Measurements from ENCODE around the gene SHROOM3. TPM values are rescaled to one million over a fixed set of nuclear protein-coding genes. Genes with fewer than 3 reads are reported as not detected.

The SHROOM3 gene
- total RNA-seq, 2 donors from 2014 or later: not detected

DNA sequence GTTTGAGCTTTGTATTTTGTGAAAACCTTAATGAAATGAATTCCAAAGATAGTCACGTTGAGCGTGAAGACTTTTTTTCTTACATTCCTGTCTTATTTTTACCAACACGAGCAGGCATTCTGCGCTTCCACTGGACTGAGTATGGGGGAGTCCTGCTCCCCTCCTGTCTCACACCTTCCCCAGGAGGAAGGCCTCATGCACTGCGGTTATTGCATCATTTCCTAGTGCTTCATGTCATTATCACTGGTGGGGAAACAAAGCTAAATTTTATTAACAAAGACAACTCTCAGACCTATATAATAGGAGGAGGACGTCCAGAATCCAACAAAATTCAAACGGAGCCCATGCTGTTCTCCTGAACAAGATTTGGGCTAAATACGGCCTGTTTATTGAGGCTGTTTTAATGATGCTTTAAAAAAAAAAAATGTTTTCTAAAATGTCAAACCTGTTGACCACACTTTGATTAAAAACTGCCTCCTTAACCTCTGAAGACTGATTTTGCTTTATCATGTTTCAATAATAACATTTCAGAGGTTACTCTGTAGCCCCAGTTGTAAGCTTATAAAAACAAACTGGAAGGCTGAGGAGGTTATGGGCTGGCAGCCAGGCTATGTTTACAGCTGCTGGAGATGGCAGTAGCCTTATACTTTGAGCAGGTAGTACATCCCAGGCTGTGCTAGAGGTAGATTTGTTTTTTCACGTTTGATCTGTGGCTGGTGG is 344.9 kb downstream of the SHROOM3 start:
- no peak overlapping the region for H3K27ac Mint-ChIP-seq
- no peaks in the 10 kb centered on the region for H3K9me3 Mint-ChIP-seq
- H3K27me3 Mint-ChIP-seq: peaks cover 6% of the 10 kb centered on the region
- no peaks in the 10 kb centered on the region for H3K4me1 Mint-ChIP-seq
- no peak overlapping the region for H3K4me3 Mint-ChIP-seq
- ATAC-seq (replicated peaks): no peak
- H3K36me3 Mint-ChIP-seq (ENCODE audit: low read depth): no peaks in the 10 kb centered on the region

DNA sequence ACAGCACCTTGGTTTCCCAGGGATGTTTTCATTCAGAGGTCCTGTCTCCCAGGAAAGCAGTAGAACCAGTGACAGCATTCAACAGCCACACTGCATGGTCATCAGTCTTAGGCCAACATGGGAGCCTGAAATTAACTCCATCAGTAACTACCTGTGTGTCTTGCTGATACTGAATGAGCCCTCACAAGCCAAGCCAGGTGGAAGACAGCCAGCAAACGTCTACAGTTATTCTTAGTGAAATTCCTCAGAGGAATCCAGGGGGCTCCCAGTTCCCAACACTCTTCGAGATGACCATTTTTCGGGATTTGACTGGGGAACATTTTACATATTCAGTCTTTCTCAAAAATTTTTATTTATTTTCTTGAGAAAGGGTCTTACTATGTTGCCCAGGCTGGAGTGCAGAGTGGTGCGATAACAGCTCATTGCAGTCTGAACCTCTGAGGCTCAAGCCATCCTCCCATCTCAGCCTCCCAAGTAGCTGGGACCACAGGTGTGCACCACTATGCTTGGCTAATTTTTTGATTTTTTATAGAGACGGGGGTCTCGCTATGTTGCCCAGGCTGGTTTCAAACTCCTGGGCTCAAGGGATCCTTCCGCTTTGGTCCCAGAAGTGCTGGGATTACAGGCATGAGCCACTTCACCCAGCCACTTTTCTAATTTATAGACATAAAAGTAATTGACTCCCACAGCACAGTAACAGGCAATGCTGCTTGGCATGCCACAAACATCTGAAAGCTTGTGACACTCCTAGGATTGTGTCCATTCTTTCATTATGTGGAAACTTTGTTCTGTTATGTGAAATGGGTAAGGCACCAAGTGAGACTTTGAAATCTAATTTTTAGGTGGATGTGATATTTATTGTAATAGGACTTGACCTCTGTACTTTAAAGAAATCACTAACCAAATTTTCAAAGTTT is 346.0 kb downstream of the SHROOM3 start:
- ATAC-seq (replicated peaks): no peak
- Mint-ChIP-seq H3K27ac (no peak overlapping the region), H3K36me3 (ENCODE audit: low read depth) (no peaks in the 10 kb centered on the region), H3K4me3 (no peak overlapping the region), H3K27me3 (peaks cover 8% of the 10 kb centered on the region), H3K4me1 (no peaks in the 10 kb centered on the region), H3K9me3 (no peaks in the 10 kb centered on the region)

DNA sequence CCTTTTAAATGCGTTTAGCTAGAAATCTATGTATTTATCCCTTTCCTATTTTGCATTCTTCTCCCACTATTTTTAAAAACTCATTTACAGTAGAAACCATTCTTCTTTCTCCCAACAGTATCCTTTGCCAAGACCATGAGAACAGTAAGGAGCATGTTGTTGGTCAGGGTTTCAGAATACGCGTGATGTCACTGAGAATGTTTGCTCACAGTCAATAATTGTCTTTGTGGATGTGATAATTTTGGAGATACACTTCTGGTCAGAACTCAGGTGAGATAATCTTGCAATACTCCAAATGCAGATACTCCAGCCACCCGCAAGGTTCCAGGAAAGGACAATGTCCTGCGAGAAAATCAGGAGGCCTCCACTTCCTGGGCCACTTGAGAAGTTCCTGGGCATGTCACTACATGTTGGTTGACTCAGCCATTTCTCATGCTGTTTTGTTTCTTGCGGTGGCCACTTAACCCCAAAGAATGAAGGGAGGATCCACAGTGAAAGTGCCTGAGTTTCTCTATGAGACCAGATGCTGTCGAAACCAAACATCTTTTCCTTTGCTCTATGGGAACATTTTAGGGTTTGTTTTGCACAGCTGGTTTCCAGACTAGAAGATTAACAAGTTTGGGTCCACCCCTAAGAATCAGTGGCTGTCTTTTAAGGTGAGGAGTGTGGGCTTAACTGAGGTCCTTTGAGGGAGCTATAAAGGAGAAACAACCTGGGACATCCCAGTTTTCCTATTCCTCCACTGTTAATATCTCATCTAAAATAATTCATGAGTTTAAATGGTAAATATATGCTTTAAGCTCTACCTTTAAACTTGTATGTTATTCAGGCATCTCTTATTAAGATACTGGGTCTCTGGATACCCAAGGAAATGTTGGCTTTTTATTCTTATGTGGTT is 346.9 kb downstream of the SHROOM3 start:
- ATAC-seq (replicated peaks): no peak
- H3K9me3 Mint-ChIP-seq: no peaks in the 10 kb centered on the region
- no peak overlapping the region for H3K27ac Mint-ChIP-seq
- H3K4me3 Mint-ChIP-seq: no peak overlapping the region
- H3K27me3 Mint-ChIP-seq: peaks cover 10% of the 10 kb centered on the region
- H3K4me1 Mint-ChIP-seq: no peaks in the 10 kb centered on the region
- H3K36me3 Mint-ChIP-seq (ENCODE audit: low read depth): no peaks in the 10 kb centered on the region

DNA sequence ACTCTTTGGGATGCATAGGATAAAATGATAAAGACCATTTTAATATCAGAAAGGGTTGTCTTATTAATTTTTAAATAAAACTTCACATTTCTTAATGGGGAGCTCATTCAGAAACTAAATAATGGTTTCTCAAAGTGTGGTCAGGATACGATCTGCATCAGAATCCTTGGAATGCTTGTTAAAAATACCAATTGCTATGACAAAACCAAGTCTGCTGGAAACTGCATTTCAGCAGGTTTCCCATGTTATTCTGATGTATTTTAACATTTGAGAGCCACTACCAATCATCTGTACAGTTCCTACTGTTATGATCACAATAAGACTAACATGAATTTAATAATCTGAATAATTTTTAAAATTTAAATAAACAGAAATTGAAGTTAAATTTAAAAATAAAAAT is 347.8 kb downstream of the SHROOM3 start:
- Mint-ChIP-seq H3K27me3 (peaks cover 10% of the 10 kb centered on the region), H3K36me3 (ENCODE audit: low read depth) (no peaks in the 10 kb centered on the region), H3K4me3 (no peak overlapping the region), H3K9me3 (no peaks in the 10 kb centered on the region), H3K27ac (no peak overlapping the region), H3K4me1 (no peaks in the 10 kb centered on the region)
- ATAC-seq (replicated peaks): no peak

DNA sequence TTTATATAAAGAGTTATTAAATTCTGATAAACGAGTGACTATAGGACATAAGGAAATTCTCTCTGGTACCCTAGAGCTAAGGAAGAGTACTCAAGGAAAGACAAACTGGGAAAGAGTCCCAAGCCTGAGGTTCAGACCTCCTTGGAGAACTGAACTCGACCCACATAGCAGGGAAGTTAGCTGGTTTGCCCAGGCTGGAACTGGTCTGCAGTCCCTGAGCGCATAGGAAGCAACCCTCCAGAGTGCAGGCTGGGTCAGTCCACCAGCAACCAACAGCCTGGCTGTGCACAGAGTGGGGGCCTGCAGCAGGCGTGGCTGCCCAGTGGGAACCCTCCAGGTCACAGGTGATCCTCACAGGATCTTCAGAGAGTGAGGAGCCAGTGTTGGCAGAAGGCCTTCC is 348.8 kb downstream of the SHROOM3 start:
- no peaks in the 10 kb centered on the region for H3K9me3 Mint-ChIP-seq
- no peaks in the 10 kb centered on the region for H3K36me3 Mint-ChIP-seq (ENCODE audit: low read depth)
- no peak for ATAC-seq (replicated peaks)
- peaks cover 10% of the 10 kb centered on the region for H3K27me3 Mint-ChIP-seq
- no peak overlapping the region for H3K4me3 Mint-ChIP-seq
- H3K4me1 Mint-ChIP-seq: no peaks in the 10 kb centered on the region
- no peak overlapping the region for H3K27ac Mint-ChIP-seq

DNA sequence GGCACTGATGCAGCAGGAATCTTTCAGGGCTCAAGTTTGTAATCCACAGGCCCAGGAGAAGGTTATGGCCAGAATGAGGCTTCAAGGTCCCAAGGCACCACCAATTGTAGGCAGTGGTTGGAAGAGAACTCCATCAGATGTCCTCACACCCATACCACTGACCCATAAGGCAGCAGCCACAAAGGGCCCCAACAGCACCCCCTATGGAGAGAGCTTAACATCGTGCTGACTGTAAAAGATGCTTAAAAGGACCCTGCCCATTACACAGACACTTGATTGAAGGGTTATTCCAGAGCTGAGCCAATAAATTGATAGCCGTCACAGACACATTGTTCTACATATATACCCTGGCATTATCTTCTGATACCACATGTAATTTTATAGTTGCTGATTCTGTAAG is 349.2 kb downstream of the SHROOM3 start:
- no peak for ATAC-seq (replicated peaks)
- Mint-ChIP-seq H3K4me3 (no peak overlapping the region), H3K9me3 (no peaks in the 10 kb centered on the region), H3K36me3 (ENCODE audit: low read depth) (no peaks in the 10 kb centered on the region), H3K4me1 (no peaks in the 10 kb centered on the region), H3K27ac (no peak overlapping the region), H3K27me3 (peaks cover 7% of the 10 kb centered on the region)

DNA sequence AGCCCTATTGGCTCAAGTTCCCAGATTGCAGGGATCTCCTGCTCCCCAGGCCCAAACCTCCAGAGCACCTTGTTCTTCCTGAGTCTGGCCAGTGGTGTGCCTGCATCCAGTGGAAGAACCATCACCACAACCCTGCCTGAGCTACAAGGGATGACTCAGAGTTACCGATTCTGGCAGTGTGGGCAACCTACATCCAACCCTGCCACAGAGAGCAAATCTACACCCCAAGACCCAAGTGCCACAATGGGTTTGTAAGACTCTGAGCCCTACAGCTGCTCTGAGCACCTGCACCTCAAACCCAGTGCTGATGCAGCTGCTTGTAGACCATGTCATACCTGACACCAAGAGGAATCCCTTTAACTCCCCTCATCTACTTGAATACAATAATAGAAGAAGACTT is 352.9 kb downstream of the SHROOM3 start:
- Mint-ChIP-seq H3K9me3 (no peaks in the 10 kb centered on the region), H3K27me3 (peaks cover 7% of the 10 kb centered on the region), H3K36me3 (ENCODE audit: low read depth) (no peaks in the 10 kb centered on the region), H3K27ac (no peak overlapping the region), H3K4me3 (no peak overlapping the region), H3K4me1 (no peaks in the 10 kb centered on the region)
- peak; percentile 34 for ATAC-seq (replicated peaks)

DNA sequence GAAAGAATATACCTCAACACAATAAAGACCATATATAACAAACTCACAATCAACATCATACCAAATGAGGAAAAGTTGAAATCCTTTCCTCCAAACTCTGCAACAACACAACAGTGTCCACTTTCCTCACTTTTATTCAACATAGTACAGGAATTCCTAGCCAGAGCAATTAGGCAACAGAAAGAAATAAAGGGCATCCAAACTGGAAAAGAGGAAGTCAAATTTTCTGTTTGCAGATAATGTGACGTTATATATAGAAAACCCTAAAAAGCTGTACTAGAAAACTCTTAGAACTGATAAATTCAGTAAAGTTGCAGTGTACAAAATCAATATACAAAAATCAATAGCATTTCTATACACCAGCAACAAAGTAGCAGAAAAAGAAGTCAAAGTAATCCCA is 355.3 kb downstream of the SHROOM3 start:
- no peak overlapping the region for H3K4me3 Mint-ChIP-seq
- H3K27ac Mint-ChIP-seq: no peak overlapping the region
- no peaks in the 10 kb centered on the region for H3K4me1 Mint-ChIP-seq
- ATAC-seq (replicated peaks): no peak
- H3K9me3 Mint-ChIP-seq: no peaks in the 10 kb centered on the region
- no peaks in the 10 kb centered on the region for H3K36me3 Mint-ChIP-seq (ENCODE audit: low read depth)
- peaks cover 4% of the 10 kb centered on the region for H3K27me3 Mint-ChIP-seq

DNA sequence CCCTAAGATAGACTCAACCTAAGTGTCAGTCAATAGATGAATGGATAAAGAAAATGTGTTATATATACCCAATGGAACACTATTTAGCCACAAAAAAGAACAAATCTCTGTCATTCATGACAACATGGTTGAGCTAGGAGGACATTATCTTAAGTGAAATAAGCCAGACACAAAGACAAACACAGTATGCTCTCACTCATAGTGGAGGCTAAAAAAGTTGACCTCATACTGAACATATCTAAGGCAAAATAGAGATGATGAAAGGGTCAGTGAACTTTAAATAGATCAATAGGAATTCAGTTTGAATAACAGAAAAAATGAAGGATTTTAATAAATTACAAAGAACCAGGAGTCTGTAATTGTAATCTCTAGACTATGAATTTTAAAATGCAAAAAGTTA is 356.4 kb downstream of the SHROOM3 start:
- no peak for ATAC-seq (replicated peaks)
- Mint-ChIP-seq H3K27ac (no peak overlapping the region), H3K9me3 (no peaks in the 10 kb centered on the region), H3K36me3 (ENCODE audit: low read depth) (no peaks in the 10 kb centered on the region), H3K27me3 (no peaks in the 10 kb centered on the region), H3K4me1 (no peaks in the 10 kb centered on the region), H3K4me3 (no peak overlapping the region)

DNA sequence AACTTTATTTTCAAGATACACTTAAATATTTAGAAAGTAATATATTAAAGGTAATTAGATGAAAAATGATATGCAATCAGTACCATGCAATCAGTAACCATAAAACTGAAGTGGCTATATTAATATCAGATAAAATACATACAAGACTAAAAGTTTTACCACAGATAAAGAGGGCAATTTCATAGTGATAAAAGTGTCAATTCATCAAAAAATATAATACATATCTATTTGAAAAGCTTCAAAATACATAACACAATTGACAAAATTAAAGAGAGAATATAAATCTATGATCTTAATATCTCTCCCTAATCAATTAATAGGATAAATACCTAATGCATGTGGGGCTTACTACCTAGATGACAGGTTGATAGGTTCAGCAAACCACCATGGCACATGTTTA is 357.4 kb downstream of the SHROOM3 start:
- no peak for ATAC-seq (replicated peaks)
- no peaks in the 10 kb centered on the region for H3K36me3 Mint-ChIP-seq (ENCODE audit: low read depth)
- no peak overlapping the region for H3K4me3 Mint-ChIP-seq
- peaks cover under 1% of the 10 kb centered on the region for H3K27me3 Mint-ChIP-seq
- no peaks in the 10 kb centered on the region for H3K9me3 Mint-ChIP-seq
- no peaks in the 10 kb centered on the region for H3K4me1 Mint-ChIP-seq
- H3K27ac Mint-ChIP-seq: no peak overlapping the region

DNA sequence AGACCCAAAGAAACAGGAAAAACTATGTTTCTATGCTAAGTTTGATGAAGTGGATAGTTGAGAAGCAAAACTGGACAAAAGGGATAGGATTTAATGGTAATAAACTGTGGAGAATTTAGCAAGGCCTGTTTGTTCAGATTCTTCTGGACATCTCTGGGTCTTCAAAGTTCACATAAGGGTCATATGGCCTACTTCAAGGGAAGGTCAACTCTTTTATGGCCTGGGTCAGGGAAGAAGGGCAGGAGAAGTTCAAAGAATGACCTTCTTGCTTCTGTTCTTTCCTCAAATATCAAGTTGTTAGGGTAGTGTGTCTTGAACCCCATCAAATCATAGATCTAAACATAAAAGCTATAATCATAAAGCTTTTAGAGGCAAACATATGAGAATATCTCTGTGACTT is 360.2 kb downstream of the SHROOM3 start:
- Mint-ChIP-seq H3K27ac (no peak overlapping the region), H3K36me3 (ENCODE audit: low read depth) (no peaks in the 10 kb centered on the region), H3K27me3 (peaks cover 8% of the 10 kb centered on the region), H3K9me3 (no peaks in the 10 kb centered on the region), H3K4me3 (no peak overlapping the region), H3K4me1 (no peaks in the 10 kb centered on the region)
- ATAC-seq (replicated peaks): no peak

DNA sequence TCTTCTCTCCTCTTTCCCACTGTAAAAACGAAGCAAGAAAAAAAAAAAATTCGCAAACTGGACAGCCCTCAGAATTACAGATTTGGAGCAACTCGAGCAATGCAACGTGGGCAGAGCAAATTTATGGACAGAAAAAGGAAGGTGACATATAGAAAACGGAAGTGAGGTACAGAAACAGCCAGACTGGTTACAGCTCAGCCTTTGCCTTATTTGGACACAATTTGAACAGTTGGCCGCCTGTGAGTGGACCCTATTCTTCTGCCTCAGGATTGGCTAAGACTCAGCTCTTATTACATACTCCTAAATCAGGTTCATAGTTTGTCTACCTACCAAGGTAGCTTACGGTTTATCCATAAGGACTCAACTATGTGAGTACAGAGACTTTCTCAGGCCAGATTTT is 364.1 kb downstream of the SHROOM3 start:
- H3K27me3 Mint-ChIP-seq: peaks cover 18% of the 10 kb centered on the region
- H3K9me3 Mint-ChIP-seq: no peaks in the 10 kb centered on the region
- no peaks in the 10 kb centered on the region for H3K36me3 Mint-ChIP-seq (ENCODE audit: low read depth)
- ATAC-seq (replicated peaks): no peak
- H3K4me3 Mint-ChIP-seq: no peak overlapping the region
- H3K27ac Mint-ChIP-seq: no peak overlapping the region
- no peaks in the 10 kb centered on the region for H3K4me1 Mint-ChIP-seq

DNA sequence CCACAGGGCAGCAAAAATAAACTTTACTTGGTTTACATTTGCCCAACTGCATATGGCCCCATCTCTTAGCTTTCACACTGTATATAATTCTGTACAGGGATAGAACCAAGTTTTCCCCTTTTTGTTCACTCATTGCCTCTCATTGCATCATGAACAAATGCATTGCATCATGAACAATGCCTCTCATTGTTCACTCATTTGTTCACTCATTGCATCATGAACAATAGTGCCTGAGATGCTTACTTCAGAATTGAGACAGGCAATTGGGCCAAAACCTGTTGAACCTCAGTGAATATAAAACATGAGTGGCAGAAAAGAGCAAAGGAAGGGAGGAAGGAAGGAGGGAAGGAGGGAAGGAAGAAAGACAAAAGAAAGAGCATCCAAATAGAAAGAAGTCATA is 364.7 kb downstream of the SHROOM3 start:
- ATAC-seq (replicated peaks): no peak
- H3K36me3 Mint-ChIP-seq (ENCODE audit: low read depth): no peaks in the 10 kb centered on the region
- no peaks in the 10 kb centered on the region for H3K4me1 Mint-ChIP-seq
- H3K4me3 Mint-ChIP-seq: no peak overlapping the region
- H3K27me3 Mint-ChIP-seq: peaks cover 18% of the 10 kb centered on the region
- H3K9me3 Mint-ChIP-seq: no peaks in the 10 kb centered on the region
- no peak overlapping the region for H3K27ac Mint-ChIP-seq

DNA sequence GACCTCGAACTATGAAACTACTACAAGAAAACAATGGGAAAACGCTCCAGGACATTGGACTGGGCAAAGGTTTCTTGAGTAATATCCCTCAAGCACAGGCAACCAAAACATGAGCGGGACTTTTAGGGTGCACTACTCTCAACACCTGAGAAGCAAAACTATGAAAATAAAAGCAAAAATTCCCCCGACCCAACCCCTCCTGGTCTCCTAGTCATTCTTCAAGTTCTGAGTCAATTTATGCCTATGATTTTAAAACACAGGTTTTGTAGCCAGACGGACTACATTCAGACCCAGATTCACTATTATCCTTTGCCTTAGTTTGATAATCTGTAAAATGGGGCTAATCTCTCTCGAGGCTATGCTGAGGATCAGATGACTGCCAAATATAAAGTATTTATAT is 365.9 kb downstream of the SHROOM3 start:
- Mint-ChIP-seq H3K9me3 (no peaks in the 10 kb centered on the region), H3K27ac (no peak overlapping the region), H3K27me3 (peaks cover 18% of the 10 kb centered on the region), H3K36me3 (ENCODE audit: low read depth) (no peaks in the 10 kb centered on the region), H3K4me3 (no peak overlapping the region), H3K4me1 (no peaks in the 10 kb centered on the region)
- peak; percentile 72 for ATAC-seq (replicated peaks)
